Activated CD8-positive, alpha-beta T cell treated with anti-CD3 and anti-CD28 coated beads for 36 hours (primary cell): Measurements from ENCODE around the gene TRAK1. TPM values are rescaled to one million over a fixed set of nuclear protein-coding genes. Genes with fewer than 3 reads are reported as not detected.

Experiments
- ATAC-seq: fragments of 200-7000 bp; cut with Tn5 transposase; one replicate; pipeline ENCODE4 v1.10.0; 2021; ENCODE audit warnings: mild to moderate bottlenecking, moderate library complexity
- CTCF ChIA-PET: fragments of 350-600 bp; sonication (Branson Sonifier 250); formaldehyde crosslinking; loops from one replicate; lab custom pipeline; 2021; ENCODE audit warnings: antibody characterized with exemption; lab: Charles Lee
- POLR2A ChIA-PET: fragments of 350-600 bp; sonication (Branson Sonifier 250); formaldehyde crosslinking; loops from one replicate; lab custom pipeline; 2021; ENCODE audit warnings: antibody characterized with exemption; lab: Charles Lee
- DNase-seq: peaks from one replicate; pipeline ENCODE4 v3.0.0-alpha.2; 2020
- H3K27ac Mint-ChIP-seq: one replicate; pipeline ENCODE4 v1.8.0; 2021; ENCODE audit warnings: mild to moderate bottlenecking, mixed read lengths
- H3K27me3 Mint-ChIP-seq: one replicate; pipeline ENCODE4 v1.8.0; 2021; ENCODE audit warnings: mixed read lengths
- H3K36me3 Mint-ChIP-seq: one replicate; pipeline ENCODE4 v1.8.0; 2021; ENCODE audit warnings: low read depth, mixed read lengths
- H3K4me1 Mint-ChIP-seq: one replicate; pipeline ENCODE4 v1.8.0; 2021; ENCODE audit warnings: low read depth, mixed read lengths
- H3K4me3 Mint-ChIP-seq: one replicate; pipeline ENCODE4 v1.8.0; 2021; ENCODE audit warnings: mild to moderate bottlenecking, moderate library complexity, mixed read lengths
- H3K9me3 Mint-ChIP-seq: one replicate; pipeline ENCODE4 v1.8.0; 2021; ENCODE audit warnings: mixed read lengths
- CTCF ChIP-seq: fragments of 200-600 bp; IDR thresholded peaks from one replicate; pipeline ENCODE4 v1.8.0; 2022; ENCODE audit warnings: antibody characterized with exemption, mild to moderate bottlenecking
- intact Hi-C: fragments of 100-400 bp; cut with micrococcal nuclease; formaldehyde crosslinking; loops from one replicate; pipeline ENCODE4 v1.10.0; 2022
- total RNA-seq, 2 experiments: library from RNA; stranded (reverse); gene quantifications; one replicate each; pipeline ENCODE4 v1.2.3, GENCODE V29; 2021

The TRAK1 gene
- total RNA-seq, 2 experiments from 2014 or later = 24.1 to 24.3 TPM

DNA sequence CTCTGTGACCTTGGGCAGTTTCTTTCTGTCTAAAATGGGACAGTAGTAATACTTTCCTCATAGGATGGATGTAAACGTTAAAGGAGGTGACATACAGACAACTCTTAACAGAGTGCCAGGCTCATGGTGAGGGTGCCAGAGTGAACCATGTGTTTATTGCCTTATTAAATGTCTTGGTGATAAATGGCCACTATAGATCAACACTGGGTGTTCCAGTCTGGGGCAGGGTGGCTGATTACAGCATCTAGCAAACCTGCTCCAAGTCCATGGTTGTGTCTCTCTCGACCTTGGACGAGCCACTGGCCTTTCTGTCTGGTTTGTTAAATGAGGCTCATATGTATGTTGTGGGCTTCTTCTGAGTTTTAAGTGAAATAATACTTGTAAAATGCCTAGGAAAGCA is 75.1 kb downstream of the TRAK1 start:
- ATAC-seq = no peak

GRCh38 chr3:42166662-42167300 is 75.6 kb downstream of the TRAK1 start:
- no peaks in the 10 kb centered on the region for H3K9me3 Mint-ChIP-seq
- intact Hi-C loops = no loop called here
- POLR2A ChIA-PET = no interaction called here
- no peak for TF ChIP-seq CTCF
- no peak overlapping the region for H3K27ac Mint-ChIP-seq
- H3K4me1 Mint-ChIP-seq = peaks cover 14% of the 10 kb centered on the region
- CTCF ChIA-PET = interaction anchor here (0.8 kb wide), 1 partner anchor 24 kb away, joined by 3 read pairs; no protein-coding TSS in a partner anchor
- H3K27me3 Mint-ChIP-seq = no peaks in the 10 kb centered on the region
- no peaks in the 10 kb centered on the region for H3K36me3 Mint-ChIP-seq
- DNase-seq (no peak), ATAC-seq (no peak)
- H3K4me3 Mint-ChIP-seq = no peak overlapping the region

More for the DNA sequence above, 75.1 kb downstream of the TRAK1 start:
- peaks cover 13% of the 10 kb centered on the region for H3K4me1 Mint-ChIP-seq
- CTCF ChIA-PET = no interaction called here
- TF ChIP-seq CTCF = no peak
- intact Hi-C loops = no loop called here
- no peaks in the 10 kb centered on the region for H3K9me3 Mint-ChIP-seq
- no peak for DNase-seq
- POLR2A ChIA-PET = no interaction called here
- H3K27ac Mint-ChIP-seq = no peak overlapping the region
- H3K4me3 Mint-ChIP-seq = no peak overlapping the region
- no peaks in the 10 kb centered on the region for H3K36me3 Mint-ChIP-seq
- no peaks in the 10 kb centered on the region for H3K27me3 Mint-ChIP-seq

DNA sequence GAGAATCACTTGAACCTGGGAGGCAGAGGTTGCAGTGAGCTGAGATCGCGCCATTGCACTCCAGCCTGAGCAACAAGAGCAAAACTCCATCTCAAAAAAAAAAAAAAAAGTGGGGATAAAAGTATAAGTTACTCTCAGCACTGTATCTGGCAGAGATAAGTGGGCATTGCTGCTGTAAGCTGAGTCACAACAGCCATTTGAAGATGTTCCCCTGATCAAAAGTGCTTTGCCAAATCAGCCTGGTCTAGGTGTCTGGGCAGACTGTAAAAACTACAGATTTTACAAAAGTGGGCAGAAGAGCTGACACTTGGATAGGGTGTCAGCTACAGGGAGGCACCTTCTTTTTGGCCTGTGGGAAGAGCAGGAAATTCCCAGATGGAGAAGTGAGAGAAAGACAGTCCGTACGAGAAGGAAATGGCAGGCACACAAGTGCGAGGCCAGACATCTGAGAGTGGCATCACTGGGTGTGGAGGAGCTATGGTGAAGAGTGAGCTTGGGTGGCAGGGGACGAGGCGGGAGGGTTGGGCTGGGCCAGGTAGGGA is 78.5 kb downstream of the TRAK1 start:
- Mint-ChIP-seq H3K9me3 (no peaks in the 10 kb centered on the region), H3K4me1 (peaks cover 24% of the 10 kb centered on the region), H3K4me3 (no peak overlapping the region), H3K27me3 (no peaks in the 10 kb centered on the region), H3K36me3 (no peaks in the 10 kb centered on the region), H3K27ac (no peak overlapping the region)
- no peak for TF ChIP-seq CTCF
- ATAC-seq (no peak), DNase-seq (no peak)
- ChIA-PET POLR2A (interaction anchor here (1.4 kb wide), 1 partner anchor 22 kb away, joined by 3 read pairs; no protein-coding TSS in a partner anchor), CTCF (interaction anchor here (1.0 to 4.3 kb wide), 2 partner anchors 11 to 21 kb away, joined by 3 to 35 read pairs; no protein-coding TSS in a partner anchor)
- intact Hi-C loops = no loop called here

GRCh38 chr3:42172047-42172654 is 81.0 kb downstream of the TRAK1 start:
- H3K36me3 Mint-ChIP-seq = no peaks in the 10 kb centered on the region
- H3K4me1 Mint-ChIP-seq = peaks cover 24% of the 10 kb centered on the region
- TF ChIP-seq CTCF = no peak

DNA sequence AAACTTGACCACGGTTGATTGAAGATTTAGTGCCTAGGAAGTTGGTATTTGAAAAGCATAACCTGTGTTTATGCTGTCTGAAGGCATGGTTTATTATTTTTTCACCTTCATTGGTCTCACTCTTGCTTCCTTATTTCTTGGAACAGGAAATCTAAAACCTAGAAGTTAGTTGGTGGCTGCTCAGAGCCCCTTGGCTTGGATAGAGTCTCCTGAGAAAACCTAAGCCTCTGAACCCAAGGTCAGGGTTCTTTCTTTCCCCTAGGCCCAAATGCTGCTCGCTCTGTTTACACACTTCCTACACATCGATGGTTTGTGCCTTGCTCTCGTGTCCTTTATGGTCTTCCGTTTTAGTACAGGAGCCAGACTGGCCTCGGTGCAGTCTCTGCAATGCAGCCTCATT is 82.2 kb downstream of the TRAK1 start:
- DNase-seq (no peak), ATAC-seq (peak; percentile 39)
- ChIA-PET POLR2A (no interaction called here), CTCF (interaction anchor here (1.4 kb wide), 1 partner anchor 18 kb away, joined by 6 read pairs; no protein-coding TSS in a partner anchor)
- Mint-ChIP-seq H3K36me3 (peaks cover 3% of the 10 kb centered on the region), H3K4me3 (no peak overlapping the region), H3K9me3 (no peaks in the 10 kb centered on the region), H3K4me1 (peaks cover 24% of the 10 kb centered on the region), H3K27ac (peak overlapping the region; percentile 70), H3K27me3 (no peaks in the 10 kb centered on the region)
- no peak for TF ChIP-seq CTCF
- intact Hi-C loops = no loop called here

More at GRCh38 chr3:42172047-42172654, 81.0 kb downstream of the TRAK1 start:
- intact Hi-C loops = no loop called here
- Mint-ChIP-seq H3K4me3 (no peak overlapping the region), H3K27me3 (no peaks in the 10 kb centered on the region), H3K9me3 (no peaks in the 10 kb centered on the region), H3K27ac (no peak overlapping the region)
- ChIA-PET POLR2A (interaction anchor here (0.9 kb wide), 1 partner anchor 18 kb away, joined by 3 read pairs; no protein-coding TSS in a partner anchor), CTCF (interaction anchor here (4.3 kb wide), 1 partner anchor 18 kb away, joined by 35 read pairs; no protein-coding TSS in a partner anchor)
- DNase-seq (no peak), ATAC-seq (no peak)
